K562 (cell line): ENCODE measurements around the gene TLE6. TPM values are rescaled to one million over a fixed set of nuclear protein-coding genes. Genes with fewer than 3 reads are reported as not detected.

Experiments used
- ATAC-seq: fragments of 200-7000 bp; cut with Tn5 transposase; 3 replicates; pipeline ENCODE4 v1.9.1; 2020; ENCODE audit warnings: moderate library complexity
- BruUV-seq: library from RNA; stranded (reverse); fragments of 400-500 nt; replicated peaks from 2 replicates; lab custom pipeline; 2021; lab: Mats Ljungman, UMichigan
- CTCF ChIA-PET: fragments of 300-600 bp; formaldehyde crosslinking; extraction: SDS; loops from one replicate; lab custom pipeline; 2021; ENCODE audit warnings: low intra/inter-chr PET ratio; lab: Yijun Ruan, JAX
- POLR2A ChIA-PET: fragments of 300-600, 350-650 bp; sonication (Branson Sonifier 250); formaldehyde crosslinking; extraction: SDS; loops from one replicate; lab custom pipeline; 2021; ENCODE audit warnings: antibody characterized with exemption, inconsistent platforms; lab: Yijun Ruan, JAX
- DNase-seq, 4 experiments: peaks; one replicate each; pipeline versions ENCODE4 v3.0.0 to v3.0.0-alpha.2; 2011 to 2018; ENCODE audit warnings: low spot score in 3 of 4, mixed read lengths in 3 of 4; ENCODE audit errors: extremely low read depth in 1 of 4
- FAIRE-seq: peaks from 2 replicates; lab custom pipeline; 2011; peaks lifted over from hg19 to GRCh38; lab: Jason Lieb, UNC
- H2AFZ ChIP-seq: 2 replicates; pipeline ENCODE4 v1.6.0; 2011; ENCODE audit warnings: low read depth, low read length, control low read depth, inconsistent platforms
- H3K27ac ChIP-seq: fragments of 200-600 bp; 3 replicates; pipeline ENCODE4 v1.8.0; 2011; ENCODE audit warnings: low read depth, mild to moderate bottlenecking, control low read depth, inconsistent platforms, low read length, moderate library complexity, mixed read lengths; ENCODE audit errors: extremely low read depth
- H3K27me3 ChIP-seq, 2 experiments: fragments of 300-600 bp in 1 of 2; 2 replicates in 1 of 2; 3 replicates in 1 of 2; pipeline versions ENCODE4 v1.6.0 to v1.8.0; 2011; ENCODE audit warnings: inconsistent platforms in 2 of 2, low read length in 2 of 2, mild to moderate bottlenecking in 1 of 2, mixed read lengths in 1 of 2, moderate library complexity in 1 of 2; ENCODE audit not compliant: control insufficient read depth in 2 of 2, insufficient read depth in 2 of 2
- H3K36me3 ChIP-seq: fragments of 300-600 bp; 3 replicates; pipeline ENCODE4 v1.8.0; 2011; ENCODE audit warnings: mild to moderate bottlenecking, low read length, inconsistent platforms; ENCODE audit not compliant: control insufficient read depth, insufficient read depth
- H3K4me1 ChIP-seq, 2 experiments: fragments of 200-600 bp in 1 of 2; replicated peaks in 1 of 2; 2 replicates in 1 of 2; 3 replicates in 1 of 2; pipeline versions ENCODE4 v1.5.1 to v1.8.0; 2011; ENCODE audit warnings: inconsistent platforms in 2 of 2, low read length in 2 of 2, mild to moderate bottlenecking in 1 of 2, mixed read lengths in 1 of 2, moderate library complexity in 1 of 2; ENCODE audit not compliant: control insufficient read depth in 2 of 2, insufficient read depth in 2 of 2
- H3K4me2 ChIP-seq: 2 replicates; pipeline ENCODE4 v1.6.1; 2011; ENCODE audit warnings: low read length, control low read depth, inconsistent platforms, mixed read lengths; ENCODE audit not compliant: insufficient read depth
- H3K4me3 ChIP-seq: fragments of 200-600 bp; sonication (generic), shearing (Covaris generic); 2 replicates; pipeline ENCODE4 v1.5.1; 2016; ENCODE audit warnings: control low read depth, inconsistent platforms
- H3K79me2 ChIP-seq: fragments of 200-600 bp; 3 replicates; pipeline ENCODE4 v1.8.0; 2011; ENCODE audit warnings: low read length, inconsistent platforms; ENCODE audit not compliant: control insufficient read depth, insufficient read depth
- H3K9ac ChIP-seq, 2 experiments: 2 replicates each; pipeline versions ENCODE4 v1.6.0 to v1.6.1; 2011; ENCODE audit warnings: low read depth in 2 of 2, low read length in 2 of 2, control low read depth in 1 of 2, inconsistent platforms in 1 of 2, mild to moderate bottlenecking in 1 of 2, mixed read lengths in 1 of 2; ENCODE audit not compliant: insufficient read depth in 1 of 2
- H3K9me1 ChIP-seq: one replicate; pipeline ENCODE4 v1.6.0; 2011; ENCODE audit warnings: inconsistent platforms, mild to moderate bottlenecking, low read length, moderate library complexity; ENCODE audit not compliant: control insufficient read depth, insufficient read depth
- H3K9me3 ChIP-seq: replicated peaks from 2 replicates; pipeline ENCODE4 v1.5.1; 2011; ENCODE audit warnings: low read depth, low read length, inconsistent platforms; ENCODE audit not compliant: control insufficient read depth, insufficient read depth
- H4K20me1 ChIP-seq: replicated peaks from 2 replicates; pipeline ENCODE4 v1.6.1; 2011; ENCODE audit warnings: low read length, inconsistent platforms, mixed read lengths; ENCODE audit not compliant: control insufficient read depth, insufficient read depth
- ATF1 ChIP-seq, 2 experiments: fragments of 450-650 bp in 1 of 2; IDR thresholded peaks; 2 replicates each; pipeline ENCODE4 v1.6.1; 2016; ENCODE audit warnings: missing compliant biosample characterization in 1 of 2, missing genetic modification characterization in 1 of 2
- CEBPB ChIP-seq: fragments of 450-650 bp; IDR thresholded peaks from 2 replicates; pipeline ENCODE4 v1.6.1; 2016; ENCODE audit warnings: missing genetic modification characterization, missing compliant biosample characterization
- CEBPG ChIP-seq, 3 experiments: fragments of 200-800 bp in 1 of 3; sonication (Bioruptor generic) in 1 of 3; sonication (generic) in 1 of 3; formaldehyde crosslinking in 1 of 3; IDR thresholded peaks in 2 of 3; conservative IDR thresholded peaks in 1 of 3; 2 replicates each; pipeline versions ENCODE4 v1.6.1 to v1.8.0; 2016 to 2022; ENCODE audit warnings: missing compliant biosample characterization in 2 of 3, missing genetic modification characterization in 2 of 3, mild to moderate bottlenecking in 1 of 3, missing genetic modification reagents in 1 of 3
- CREM ChIP-seq: IDR thresholded peaks from 2 replicates; pipeline ENCODE4 v1.6.1; 2014; ENCODE audit warnings: antibody characterized with exemption, low read depth
- ERF ChIP-seq: fragments of 450-650 bp; formaldehyde crosslinking; IDR thresholded peaks from 2 replicates; pipeline ENCODE4 v1.4.0; 2020; ENCODE audit warnings: mild to moderate bottlenecking, mixed read lengths
- NR1H2 ChIP-seq: sonication (generic); formaldehyde crosslinking; IDR thresholded peaks from 2 replicates; pipeline ENCODE4 v1.4.0; 2020; ENCODE audit warnings: mild to moderate bottlenecking, missing genetic modification reagents
- NR2C2 ChIP-seq, 2 experiments: fragments of 200-800 bp in 1 of 2; sonication (Bioruptor generic) in 1 of 2; sonication (generic) in 1 of 2; formaldehyde crosslinking in 1 of 2; IDR thresholded peaks; 2 replicates each; pipeline versions ENCODE4 v1.6.1 to v1.8.0; 2016 to 2022; ENCODE audit warnings: mild to moderate bottlenecking in 1 of 2, missing compliant biosample characterization in 1 of 2, missing genetic modification characterization in 1 of 2, missing genetic modification reagents in 1 of 2
- ZBTB40 ChIP-seq, 2 experiments: fragments of 450-650 bp in 1 of 2; sonication (generic) in 1 of 2; formaldehyde crosslinking in 1 of 2; IDR thresholded peaks; 2 replicates each; pipeline versions ENCODE4 v1.7.1 to v1.9.0; 2016 to 2022; ENCODE audit warnings: inconsistent platforms in 1 of 2, mild to moderate bottlenecking in 1 of 2, missing genetic modification reagents in 1 of 2
- WGBS: fragments of 100-300 bp; shearing (Covaris generic); methylation state at CpG from one replicate; pipeline ENCODE4 v1.1.6; 2016; ENCODE audit warnings: low coverage, mixed read lengths; ENCODE audit not compliant: insufficient coverage; ENCODE audit errors: missing lambda C conversion rate; 5-methylcytosine and 5-hydroxymethylcytosine counted together
- in situ Hi-C: fragments of 300-500 bp; cut with MboI; formaldehyde crosslinking; loops from 4 replicates; pipeline ENCODE4 v1.15.0; 2018; ENCODE audit warnings: inconsistent platforms, mixed read lengths
- intact Hi-C: fragments of 100-400 bp; cut with micrococcal nuclease; formaldehyde crosslinking; loops from 2 replicates; pipeline ENCODE4 v1.14.2; 2022
- polyA plus RNA-seq, 8 experiments: library from polyadenylated mRNA; depleted of rRNA in 4 of 8; stranded (reverse) in 5 of 8; unstranded in 3 of 8; fragments of >200 nt; fragmentation: Nextera tagmentation in 2 of 8; fragmentation: Illumina TruSeq in 1 of 8; extraction: Ambion mirVana in 2 of 8; extraction: Trizol in 1 of 8; gene quantifications; 2 replicates each; pipeline versions ENCODE4 v1.2.1 to v1.2.3, GENCODE V29; 2011 to 2014; ENCODE audit warnings: inconsistent platforms in 1 of 8, missing spikeins in 1 of 8
- total RNA-seq, 7 experiments: library from RNA; depleted of rRNA in 6 of 7; stranded (reverse); fragments of >200 nt in 6 of 7; fragmentation: Illumina TruSeq in 2 of 7; extraction: Trizol in 2 of 7; gene quantifications; 2 replicates each; pipeline versions ENCODE4 v1.2.1 to v1.2.3, GENCODE V29; 2011 to 2021; ENCODE audit warnings: low replicate concordance in 1 of 7

The TLE6 gene
- total and polyA plus RNA-seq, 9 of the 15 experiments (the other 6 are each of a cell fraction or from before 2014, with no cell fraction given), result 1.1 to 6.1 (median 2.5) TPM

- H3K4me1 ChIP-seq, result peaks cover 5 to 22% of the 10 kb centered on the region in 2 experiments
- POLR2A ChIA-PET, result no interaction called here
- H4K20me1 ChIP-seq, result no peaks in the 10 kb centered on the region
- no peaks in the 10 kb centered on the region for H3K36me3 ChIP-seq
- DNase-seq (no peak), ATAC-seq (no peak), FAIRE-seq (no peak)
- no TSS peak for BruUV-seq
- TF ChIP-seq ERF (no peak), CEBPG (CRISPR knock-in tag; IDR thresholded peaks at IDR 0.05) (no peak), CEBPG (tag; conservative IDR thresholded peaks at IDR 0.05 in 1 of 2, IDR thresholded peaks at IDR 0.05 in 1 of 2) (peak in 1 of 2 experiments; percentile 52; a peak in 2 of 4 replicates), CREM (0 out of 2 replicates have a peak, but pooled peaks have one; percentile 14), NR1H2 (CRISPR knock-in tag) (no peak), ATF1 (CRISPR knock-in tag; IDR thresholded peaks at IDR 0.05) (no peak), ATF1 (tag; IDR thresholded peaks at IDR 0.05) (peak; percentile 10; the same call in 1 of the 2 replicates), CEBPB (peak; percentile 31; the same call in 1 of the 2 replicates), NR2C2 (CRISPR knock-in tag; IDR thresholded peaks at IDR 0.05) (no peak), NR2C2 (tag; IDR thresholded peaks at IDR 0.05) (0 out of 2 replicates have a peak, but pooled peaks have one; percentile 13), ZBTB40 (IDR thresholded peaks at IDR 0.05) (no peak), ZBTB40 (CRISPR knock-in tag; IDR thresholded peaks at IDR 0.05) (no peak)
- no peak overlapping the region for H2AFZ ChIP-seq
- 71% methylated on average over 8 of the region's 9 CpGs for WGBS
- CTCF ChIA-PET, result no interaction called here
- H3K27me3 ChIP-seq, result no peaks in the 10 kb centered on the region
- no peak overlapping the region for H3K4me3 ChIP-seq
- no peaks in the 10 kb centered on the region for H3K79me2 ChIP-seq
- intact Hi-C loops, result no loop called here
- H3K9me1 ChIP-seq, result no peaks in the 10 kb centered on the region
- in situ Hi-C loops, result no loop called here
- H3K9ac ChIP-seq, result no peak overlapping the region
- H3K9me3 ChIP-seq, result no peaks in the 10 kb centered on the region
- no peak overlapping the region for H3K27ac ChIP-seq
- H3K4me2 ChIP-seq, result no peak overlapping the region
Measured at GRCh38 chr19:2970201-2970835, 7.0 kb upstream of the TLE6 start.
